ENCODE measurements around the gene DNTTIP2. TPM values are rescaled to one million over a fixed set of nuclear protein-coding genes. Genes with fewer than 3 reads are reported as not detected.

DNTTIP2 gene
- total RNA-seq, 4 donors from 2014 or later: 13.8 to 63.4 (median 32.5) TPM

DNA sequence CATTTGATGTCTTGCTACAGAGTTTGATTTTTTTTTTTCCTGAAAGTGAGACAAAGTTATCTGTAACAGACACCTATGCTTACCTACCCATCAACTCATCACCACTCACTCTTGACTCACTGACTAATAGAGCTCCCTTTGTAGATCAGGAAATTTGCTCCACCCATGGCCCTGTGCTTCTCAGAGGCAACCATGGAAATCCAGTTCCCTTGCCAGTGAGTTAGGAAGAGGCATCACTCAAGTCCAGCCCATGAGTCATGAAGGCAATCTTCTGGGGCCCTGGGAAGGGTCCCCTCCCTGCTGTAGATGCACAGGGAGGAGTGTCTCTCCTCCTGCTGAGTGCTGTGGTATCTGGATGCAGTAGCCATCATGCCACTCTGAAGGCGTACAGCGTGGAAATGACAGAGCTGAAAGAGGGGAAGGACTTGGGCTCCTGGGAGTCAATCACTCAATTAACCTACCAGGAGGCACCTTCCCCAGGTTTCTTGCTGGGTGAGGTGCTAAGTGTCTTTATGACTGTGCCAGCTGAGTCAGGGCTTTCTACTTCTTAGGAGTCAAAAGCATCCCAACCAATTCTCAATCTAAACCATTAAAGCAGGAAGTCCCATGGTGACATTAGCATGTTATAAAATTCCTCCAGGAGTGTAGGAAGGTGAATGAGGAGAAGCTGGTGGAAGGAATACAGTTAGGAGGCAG is 56.1 kb downstream of the DNTTIP2 start:
- no peak for DNase-seq
- TF ChIP-seq CTCF (IDR thresholded peaks at IDR 0.05): no peak
- no peak for TF ChIP-seq POLR2A (IDR thresholded peaks at IDR 0.05)
- no peak overlapping the region for H3K4me3 ChIP-seq
- no peaks in the 10 kb centered on the region for H3K27me3 ChIP-seq
- no peaks in the 10 kb centered on the region for H3K4me1 ChIP-seq
- no peaks in the 10 kb centered on the region for H3K9me3 ChIP-seq
- intact Hi-C loops (cut with DNase I; ENCODE audit: low total_unique reads): no loop called here
- no peaks in the 10 kb centered on the region for H3K36me3 ChIP-seq
- H3K27ac ChIP-seq: no peak overlapping the region

- no peak for TF ChIP-seq CTCF (IDR thresholded peaks at IDR 0.05)
- no peak for TF ChIP-seq POLR2A (IDR thresholded peaks at IDR 0.05)
- intact Hi-C loops (cut with DNase I; ENCODE audit: low total_unique reads): no loop called here
- Histone ChIP-seq H3K4me3 (no peak overlapping the region), H3K36me3 (no peaks in the 10 kb centered on the region), H3K4me1 (no peaks in the 10 kb centered on the region), H3K27ac (no peak overlapping the region), H3K27me3 (no peaks in the 10 kb centered on the region), H3K9me3 (no peaks in the 10 kb centered on the region)
- no peak for DNase-seq
Measured at GRCh38 chr1:93821423-93822144, 57.4 kb downstream of the DNTTIP2 start.

GRCh38 chr1:93820554-93821422 is 58.2 kb downstream of the DNTTIP2 start:
- Histone ChIP-seq H3K4me1 (no peaks in the 10 kb centered on the region), H3K27ac (no peak overlapping the region), H3K27me3 (no peaks in the 10 kb centered on the region), H3K4me3 (no peak overlapping the region), H3K36me3 (no peaks in the 10 kb centered on the region), H3K9me3 (no peaks in the 10 kb centered on the region)
- intact Hi-C loops (cut with DNase I; ENCODE audit: low total_unique reads): no loop called here
- DNase-seq: no peak
- TF ChIP-seq POLR2A (IDR thresholded peaks at IDR 0.05): no peak
- TF ChIP-seq CTCF (IDR thresholded peaks at IDR 0.05): no peak

- Histone ChIP-seq H3K27ac (no peak overlapping the region), H3K27me3 (no peaks in the 10 kb centered on the region), H3K4me3 (no peak overlapping the region), H3K9me3 (no peaks in the 10 kb centered on the region), H3K36me3 (no peaks in the 10 kb centered on the region), H3K4me1 (no peaks in the 10 kb centered on the region)
- no peak for DNase-seq
- intact Hi-C loops (cut with DNase I; ENCODE audit: low total_unique reads): loop anchor here (10.0 kb wide), 1 partner anchor 184 kb away; no protein-coding TSS in a partner anchor
- TF ChIP-seq POLR2A (IDR thresholded peaks at IDR 0.05) (no peak), CTCF (IDR thresholded peaks at IDR 0.05) (no peak)
Measured at GRCh38 chr1:93818570-93818959, 60.4 kb downstream of the DNTTIP2 start.

Measured in uterus (tissue), 4 donors.